H1 (cell line): Measurements from ENCODE around the gene ACTR1B. TPM values are rescaled to one million over a fixed set of nuclear protein-coding genes. Genes with fewer than 3 reads are reported as not detected.
A peak's percentile ranks its signal among the peaks of the same experiment; 100 is the strongest.

Source experiments
- CTCF ChIA-PET: fragments of 300-600 bp; sonication (Branson Sonifier 250); formaldehyde crosslinking; loops from one replicate; lab custom pipeline; 2021; ENCODE audit not compliant: partially characterized antibody; lab: Charles Lee
- POLR2A ChIA-PET: fragments of 300-600 bp; sonication (Branson Sonifier 250); formaldehyde crosslinking; loops from one replicate; lab custom pipeline; 2021; ENCODE audit warnings: inconsistent platforms; ENCODE audit not compliant: partially characterized antibody; lab: Charles Lee
- DNase-seq, 2 experiments: peaks; one replicate each; pipeline versions ENCODE4 v3.0.0 to v3.0.0-alpha.2; 2010 to 2022; ENCODE audit warnings: low spot score in 2 of 2, low read depth in 1 of 2, mixed read lengths in 1 of 2
- FAIRE-seq: peaks from 2 replicates; lab custom pipeline; 2011; peaks lifted over from hg19 to GRCh38; lab: Jason Lieb, UNC
- H2AFZ ChIP-seq: 2 replicates; pipeline ENCODE4 v1.8.1; 2012; ENCODE audit warnings: low read length, inconsistent platforms
- H2AK5ac ChIP-seq: 2 replicates; pipeline ENCODE4 v1.6.1; 2013; ENCODE audit warnings: low read depth, low read length
- H2BK120ac ChIP-seq: replicated peaks from 2 replicates; pipeline ENCODE3; 2013; ENCODE audit warnings: low read depth, low read length, inconsistent platforms
- H2BK12ac ChIP-seq: 2 replicates; pipeline ENCODE4 v1.6.1; 2013; ENCODE audit warnings: low read depth, low read length
- H2BK15ac ChIP-seq: 2 replicates; pipeline ENCODE4 v1.6.1; 2013; ENCODE audit warnings: low read length
- H2BK20ac ChIP-seq: 2 replicates; pipeline ENCODE4 v1.6.1; 2013; ENCODE audit warnings: low read length
- H2BK5ac ChIP-seq: 2 replicates; pipeline ENCODE4 v1.6.1; 2013; ENCODE audit warnings: low read depth, low read length
- H3K14ac ChIP-seq: 2 replicates; pipeline ENCODE4 v1.6.1; 2013; ENCODE audit warnings: inconsistent platforms; ENCODE audit not compliant: insufficient read length
- H3K18ac ChIP-seq: 2 replicates; pipeline ENCODE4 v1.6.1; 2013; ENCODE audit warnings: low read length; ENCODE audit errors: extremely low read depth
- H3K23ac ChIP-seq: 2 replicates; pipeline ENCODE4 v1.6.1; 2013; ENCODE audit warnings: inconsistent platforms; ENCODE audit not compliant: insufficient read length
- H3K23me2 ChIP-seq: 2 replicates; pipeline ENCODE4 v1.6.1; 2013; ENCODE audit warnings: low read depth, low read length
- H3K27ac ChIP-seq: 2 replicates; pipeline ENCODE4 v1.6.1; 2011; ENCODE audit warnings: low read depth, low read length, inconsistent platforms
- H3K27me3 ChIP-seq, 4 experiments: replicated peaks in 1 of 4; 1 replicate in 1 of 4; 2 replicates in 3 of 4; pipeline versions ENCODE4 v1.6.1 to v1.8.1; 2011 to 2013; ENCODE audit warnings: low read length in 3 of 4, mild to moderate bottlenecking in 3 of 4, inconsistent platforms in 2 of 4, mixed read lengths in 2 of 4, moderate library complexity in 1 of 4; ENCODE audit not compliant: control insufficient read depth in 3 of 4, insufficient read depth in 3 of 4; ENCODE audit errors: extremely low read depth in 1 of 4
- H3K36me3 ChIP-seq, 4 experiments: 2 replicates each; pipeline versions ENCODE4 v1.6.1 to v1.8.1; 2011 to 2013; ENCODE audit warnings: mild to moderate bottlenecking in 4 of 4, low read length in 3 of 4, moderate library complexity in 2 of 4, control low read depth in 1 of 4, inconsistent platforms in 1 of 4; ENCODE audit not compliant: insufficient read depth in 4 of 4, control insufficient read depth in 2 of 4
- H3K4ac ChIP-seq: replicated peaks from 2 replicates; pipeline ENCODE3; 2013; ENCODE audit warnings: low read length, low read depth, mixed read lengths, inconsistent platforms; ENCODE audit not compliant: insufficient read length
- H3K4me1 ChIP-seq, 4 experiments: replicated peaks in 1 of 4; 1 replicate in 1 of 4; 2 replicates in 3 of 4; pipeline versions ENCODE4 v1.6.1 to v1.8.1; 2011 to 2013; ENCODE audit warnings: low read length in 3 of 4, inconsistent platforms in 2 of 4, mixed read lengths in 1 of 4; ENCODE audit not compliant: insufficient read depth in 4 of 4, control insufficient read depth in 3 of 4
- H3K4me2 ChIP-seq, 2 experiments: 2 replicates each; pipeline versions ENCODE4 v1.6.1 to v1.8.1; 2011 to 2013; ENCODE audit warnings: low read depth in 2 of 2, low read length in 2 of 2, control low read depth in 1 of 2, inconsistent platforms in 1 of 2, mild to moderate bottlenecking in 1 of 2; ENCODE audit not compliant: insufficient read depth in 1 of 2
- H3K4me3 ChIP-seq, 4 experiments: fragments of 200-600, 300-600 bp in 1 of 4; sonication (generic), shearing (Covaris generic), sonication (Bioruptor Twin) in 1 of 4; 2 replicates each; pipeline versions ENCODE4 v1.5.1 to v1.8.1; 2011 to 2016; ENCODE audit warnings: low read length in 4 of 4, low read depth in 3 of 4, control low read depth in 2 of 4, inconsistent platforms in 2 of 4, mild to moderate bottlenecking in 2 of 4, mixed read lengths in 1 of 4, moderate library complexity in 1 of 4; ENCODE audit not compliant: insufficient read depth in 2 of 4; ENCODE audit errors: extremely low read depth in 1 of 4
- H3K56ac ChIP-seq: replicated peaks from 2 replicates; pipeline ENCODE3; 2013; ENCODE audit warnings: low read depth, mild to moderate bottlenecking, mixed read lengths, low read length, inconsistent platforms; ENCODE audit not compliant: insufficient read length
- H3K79me1 ChIP-seq: 2 replicates; pipeline ENCODE4 v1.6.1; 2013; ENCODE audit warnings: low read depth, low read length, control low read depth
- H3K79me2 ChIP-seq, 2 experiments: 2 replicates each; pipeline versions ENCODE4 v1.6.1 to v1.8.1; 2012 to 2013; ENCODE audit warnings: low read length in 2 of 2, mild to moderate bottlenecking in 2 of 2, inconsistent platforms in 1 of 2; ENCODE audit not compliant: insufficient read depth in 2 of 2, control insufficient read depth in 1 of 2
- H3K9ac ChIP-seq, 4 experiments: replicated peaks in 1 of 4; 1 replicate in 1 of 4; 2 replicates in 3 of 4; pipeline versions ENCODE4 v1.6.1 to v1.8.1; 2011 to 2013; ENCODE audit warnings: low read depth in 3 of 4, low read length in 3 of 4, control low read depth in 2 of 4, mild to moderate bottlenecking in 2 of 4, moderate library complexity in 2 of 4, inconsistent platforms in 1 of 4; ENCODE audit errors: extremely low read depth in 1 of 4
- H3K9me3 ChIP-seq, 2 experiments: 2 replicates each; pipeline versions ENCODE4 v1.6.1 to v1.8.1; 2012 to 2013; ENCODE audit warnings: mild to moderate bottlenecking in 2 of 2, moderate library complexity in 2 of 2, control low read depth in 1 of 2, inconsistent platforms in 1 of 2, low read depth in 1 of 2, low read length in 1 of 2, mixed read lengths in 1 of 2; ENCODE audit not compliant: insufficient read depth in 2 of 2
- H4K20me1 ChIP-seq, 2 experiments: replicated peaks in 1 of 2; 2 replicates each; pipeline versions ENCODE3 to v1.8.1; 2011 to 2013; ENCODE audit warnings: inconsistent platforms in 2 of 2, low read length in 2 of 2, mild to moderate bottlenecking in 1 of 2; ENCODE audit not compliant: insufficient read depth in 2 of 2, control insufficient read depth in 1 of 2
- H4K5ac ChIP-seq: 2 replicates; pipeline ENCODE4 v1.6.1; 2013; ENCODE audit warnings: low read length, low read depth, mixed read lengths, inconsistent platforms; ENCODE audit not compliant: insufficient read length
- H4K8ac ChIP-seq: 2 replicates; pipeline ENCODE4 v1.8.0; 2013; ENCODE audit warnings: mild to moderate bottlenecking, moderate library complexity, low read length, inconsistent platforms; ENCODE audit not compliant: insufficient read depth; ENCODE audit errors: extremely low read depth
- H4K91ac ChIP-seq: replicated peaks from 2 replicates; pipeline ENCODE3; 2013; ENCODE audit warnings: low read length, mixed read lengths, inconsistent platforms; ENCODE audit not compliant: insufficient read length
- CBX8 ChIP-seq: fragments of 300-800, 300-1000 bp; sonication (generic); IDR thresholded peaks from 2 replicates; pipeline ENCODE4 v1.7.1; 2016; ENCODE audit warnings: low read depth, low read length, borderline replicate concordance
- HDAC6 ChIP-seq: IDR thresholded peaks from one replicate; pipeline ENCODE4 v1.7.1; 2012; ENCODE audit warnings: low read depth, mild to moderate bottlenecking, inconsistent platforms, low read length, moderate library complexity
- SP1 ChIP-seq: IDR thresholded peaks from 2 replicates; pipeline ENCODE4 v1.6.1; 2011; ENCODE audit warnings: low read depth, low read length
- TCF12 ChIP-seq: IDR thresholded peaks from 2 replicates; pipeline ENCODE4 v1.6.1; 2011; ENCODE audit warnings: low read depth, mild to moderate bottlenecking, low read length
- WGBS, 2 experiments: shearing (Covaris generic) in 1 of 2; methylation state at CpG; one replicate each; pipeline versions ENCODE4 v1.1.6 to v1.1.7; 2013 to 2015; ENCODE audit warnings: low lambda C conversion rate in 2 of 2, mixed read lengths in 2 of 2, inconsistent platforms in 1 of 2, low coverage in 1 of 2, missing lambda C conversion rate in 1 of 2; ENCODE audit not compliant: insufficient replicate concordance in 2 of 2, insufficient coverage in 1 of 2, insufficient read length in 1 of 2; ENCODE audit errors: extremely low coverage in 1 of 2, missing lambda C conversion rate in 1 of 2; 5-methylcytosine and 5-hydroxymethylcytosine counted together
- polyA plus RNA-seq, 7 experiments: library from polyadenylated mRNA; depleted of rRNA in 3 of 7; stranded (reverse) in 5 of 7; unstranded in 2 of 7; fragments of >200 nt in 5 of 7; fragments of 200-250 nt in 2 of 7; gene quantifications; 1 replicate in 5 of 7; 2 replicates in 1 of 7; 4 replicates in 1 of 7; pipeline versions ENCODE4 v1.2.1 to v1.2.3, GENCODE V29; 2011 to 2013; ENCODE audit warnings: missing spikeins in 2 of 7, mixed read lengths in 2 of 7
- total RNA-seq: library from RNA; stranded (reverse); fragmentation: NEBNext Ultra II Directional; extraction: Animal tissue kit (Norgen Biotek cat#: 25700); gene quantifications from 2 replicates; pipeline ENCODE4 v1.2.1, GENCODE V29; 2021

The ACTR1B gene
- total and polyA plus RNA-seq, 2 of the 8 experiments (the other 6 are each of a cell fraction or from before 2014, with no cell fraction given), result 40.7 to 56.0 TPM

DNA sequence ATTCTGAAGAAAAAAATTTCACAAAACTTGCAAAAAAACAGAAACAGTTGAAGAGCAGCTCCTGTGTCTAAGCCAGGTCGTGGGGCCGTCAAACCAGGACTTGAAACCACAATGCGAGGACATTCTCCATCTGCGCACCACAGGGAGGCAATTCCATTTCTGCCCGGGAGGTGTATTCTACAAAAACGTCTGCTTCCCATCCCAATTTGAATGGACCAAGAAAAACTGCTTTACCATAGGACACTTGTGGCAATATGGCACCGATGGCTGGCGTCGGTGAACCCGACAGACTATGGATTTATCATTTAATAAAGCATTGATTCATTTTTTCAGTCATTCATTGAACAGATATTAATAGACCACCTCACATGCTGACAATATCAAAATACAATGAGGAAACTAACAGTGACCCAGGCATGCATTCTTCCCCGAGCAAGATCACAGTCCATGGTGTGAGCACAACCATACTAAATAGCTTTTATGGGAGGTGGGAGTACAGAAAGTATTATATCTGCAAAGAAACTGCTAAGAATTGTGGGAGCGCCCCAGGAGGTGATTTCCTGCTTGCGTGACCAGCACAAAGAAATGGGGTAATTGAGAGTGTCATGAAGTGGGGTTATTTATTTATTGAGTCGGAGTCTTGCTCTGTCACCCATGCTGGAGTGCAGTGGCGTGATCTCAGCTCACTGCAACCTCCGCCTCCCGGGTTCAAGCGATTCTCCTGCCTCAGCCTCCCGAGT is 39.1 kb upstream of the ACTR1B start:
- no peak overlapping the region for H3K9ac ChIP-seq
- H3K18ac ChIP-seq, result no peak overlapping the region
- no peaks in the 10 kb centered on the region; a peak in 1 of 7 replicates for H3K27me3 ChIP-seq
- FAIRE-seq, result no peak
- no peak overlapping the region for H2BK12ac ChIP-seq
- H3K4me2 ChIP-seq, result no peak overlapping the region
- no peak overlapping the region for H2AK5ac ChIP-seq
- no peak overlapping the region for H3K27ac ChIP-seq
- no peak overlapping the region for H3K4me3 ChIP-seq
- no peak overlapping the region for H2BK120ac ChIP-seq
- no peak overlapping the region for H2AFZ ChIP-seq
- ChIA-PET POLR2A (interaction anchor here (1.0 kb wide), 1 partner anchor 39 kb away, joined by 3 read pairs; the partner anchor contains the start of gene ACTR1B), CTCF (interaction anchor here (0.9 to 9.0 kb wide), 5 partner anchors 10 to 112 kb away, joined by 3 to 202 read pairs (median 4); partner anchors contain the start of gene ZAP70)
- H3K9me3 ChIP-seq, result no peaks in the 10 kb centered on the region
- no peak overlapping the region for H3K23ac ChIP-seq
- H2BK5ac ChIP-seq, result no peak overlapping the region
- no peak overlapping the region for H4K8ac ChIP-seq
- no peak overlapping the region for H3K14ac ChIP-seq
- H3K79me1 ChIP-seq, result no peaks in the 10 kb centered on the region
- no peak overlapping the region for H4K5ac ChIP-seq
- no peak overlapping the region for H3K4ac ChIP-seq
- no peaks in the 10 kb centered on the region; the same call in 1 of the 2 replicates for H3K23me2 ChIP-seq
- H4K20me1 ChIP-seq, result no peaks in the 10 kb centered on the region
- H2BK15ac ChIP-seq, result no peak overlapping the region
- H4K91ac ChIP-seq, result no peak overlapping the region
- 92% methylated on average over 19 of the region's 19 CpGs; no CpG with 5 or more reads in 1 of the 2 experiments for WGBS, 2 experiments
- H2BK20ac ChIP-seq, result no peak overlapping the region
- peak in 1 of 2 experiments; percentile 13 for DNase-seq
- no peak overlapping the region for H3K56ac ChIP-seq
- no peaks in the 10 kb centered on the region for H3K79me2 ChIP-seq
- H3K36me3 ChIP-seq, result no peaks in the 10 kb centered on the region
- TF ChIP-seq TCF12 (no peak), CBX8 (no peak), HDAC6 (no peak), SP1 (no peak)
- H3K4me1 ChIP-seq, result peaks cover 0 to 2% (median 0%) of the 10 kb centered on the region in 4 experiments; a peak in 2 of 7 replicates
